GM12878 (cell line): ENCODE measurements around the gene HSPBAP1. TPM values are rescaled to one million over a fixed set of nuclear protein-coding genes. Genes with fewer than 3 reads are reported as not detected.

Experiments
- CHD1 ChIP-seq: IDR thresholded peaks from 2 replicates; pipeline ENCODE4 v1.6.1; 2012; ENCODE audit warnings: low read depth, low read length, improper control_type of control experiment
- FOXM1 ChIP-seq: IDR thresholded peaks from 2 replicates; pipeline ENCODE4 v1.6.1; 2012; ENCODE audit warnings: low read depth, mild to moderate bottlenecking, inconsistent platforms, low read length, moderate library complexity
- HDAC6 ChIP-seq: fragments of 200-600 bp; sonication (generic); IDR thresholded peaks from one replicate; pipeline ENCODE4 v1.8.0; 2017; ENCODE audit warnings: antibody characterized with exemption; ENCODE audit not compliant: unreplicated experiment
- SIN3A ChIP-seq: IDR thresholded peaks from 2 replicates; pipeline ENCODE4 v1.6.1; 2012; ENCODE audit warnings: low read depth, low read length, improper control_type of control experiment
- SREBF1 ChIP-seq: IDR thresholded peaks from 2 replicates; pipeline ENCODE4 v1.6.1; 2012; ENCODE audit warnings: mild to moderate bottlenecking, low read length
- USF2 ChIP-seq: IDR thresholded peaks from 2 replicates; pipeline ENCODE4 v1.6.1; 2011; ENCODE audit warnings: low read depth, low read length, improper control_type of control experiment, borderline replicate concordance
- polyA plus RNA-seq, 11 experiments: library from polyadenylated mRNA; depleted of rRNA in 4 of 11; unstranded in 6 of 11; stranded (reverse) in 5 of 11; fragments of >200 nt; fragmentation: Nextera tagmentation in 4 of 11; fragmentation: Illumina TruSeq in 1 of 11; extraction: Ambion mirVana in 4 of 11; extraction: Trizol in 1 of 11; gene quantifications; 1 replicate in 1 of 11; 2 replicates in 10 of 11; pipeline versions ENCODE4 v1.2.1 to v1.2.3, GENCODE V29; 2011 to 2016; ENCODE audit warnings: inconsistent platforms in 2 of 11, missing spikeins in 2 of 11, low read depth in 1 of 11
- total RNA-seq, 4 experiments: library from RNA; depleted of rRNA in 3 of 4; stranded (reverse); fragments of >200 nt in 3 of 4; fragmentation: Illumina TruSeq in 1 of 4; extraction: Trizol in 1 of 4; gene quantifications; 2 replicates each; pipeline versions ENCODE4 v1.2.1 to v1.2.3, GENCODE V29; 2013 to 2021
- TF ChIP-seq, protein P1 (sequence below): IDR thresholded peaks from 2 replicates; pipeline ENCODE4 v1.6.1; 2012; ENCODE audit warnings: low read depth, low read length, improper control_type of control experiment
- TF ChIP-seq, protein P2 (sequence below): IDR thresholded peaks from 2 replicates; pipeline ENCODE4 v1.6.1; 2011; ENCODE audit warnings: mild to moderate bottlenecking, low read depth, low read length, moderate library complexity; ENCODE audit not compliant: insufficient replicate concordance

Gene HSPBAP1
- total and polyA plus RNA-seq, 10 of the 15 experiments (the other 5 are each of a cell fraction or from before 2014, with no cell fraction given) = 3.2 to 10.3 (median 7.9) TPM

GRCh38 chr3:122794779-122795673 is 1.4 kb upstream of the HSPBAP1 start, which contains the start of gene SLC49A4 (continued):
- TF ChIP-seq, protein P1, sequence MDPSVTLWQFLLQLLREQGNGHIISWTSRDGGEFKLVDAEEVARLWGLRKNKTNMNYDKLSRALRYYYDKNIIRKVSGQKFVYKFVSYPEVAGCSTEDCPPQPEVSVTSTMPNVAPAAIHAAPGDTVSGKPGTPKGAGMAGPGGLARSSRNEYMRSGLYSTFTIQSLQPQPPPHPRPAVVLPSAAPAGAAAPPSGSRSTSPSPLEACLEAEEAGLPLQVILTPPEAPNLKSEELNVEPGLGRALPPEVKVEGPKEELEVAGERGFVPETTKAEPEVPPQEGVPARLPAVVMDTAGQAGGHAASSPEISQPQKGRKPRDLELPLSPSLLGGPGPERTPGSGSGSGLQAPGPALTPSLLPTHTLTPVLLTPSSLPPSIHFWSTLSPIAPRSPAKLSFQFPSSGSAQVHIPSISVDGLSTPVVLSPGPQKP = no peak
- TF ChIP-seq HDAC6 (no peak), SIN3A (peak; percentile 16; the same call in 1 of the 2 replicates), FOXM1 (no peak), CHD1 (no peak), SREBF1 (no peak), USF2 (no peak)
- TF ChIP-seq, protein P2, sequence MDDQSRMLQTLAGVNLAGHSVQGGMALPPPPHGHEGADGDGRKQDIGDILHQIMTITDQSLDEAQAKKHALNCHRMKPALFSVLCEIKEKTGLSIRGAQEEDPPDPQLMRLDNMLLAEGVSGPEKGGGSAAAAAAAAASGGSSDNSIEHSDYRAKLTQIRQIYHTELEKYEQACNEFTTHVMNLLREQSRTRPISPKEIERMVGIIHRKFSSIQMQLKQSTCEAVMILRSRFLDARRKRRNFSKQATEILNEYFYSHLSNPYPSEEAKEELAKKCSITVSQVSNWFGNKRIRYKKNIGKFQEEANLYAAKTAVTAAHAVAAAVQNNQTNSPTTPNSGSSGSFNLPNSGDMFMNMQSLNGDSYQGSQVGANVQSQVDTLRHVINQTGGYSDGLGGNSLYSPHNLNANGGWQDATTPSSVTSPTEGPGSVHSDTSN = no peak
